Activated effector memory CD4-positive, alpha-beta T cell treated with Interleukin-2 at 50 U/mL for 16 hours (primary cell): ENCODE data around the gene FAU.

Experiments
- DNase-seq: peaks from one replicate; pipeline ENCODE4 v3.0.0-alpha.2; 2020

Gene FAU

DNA sequence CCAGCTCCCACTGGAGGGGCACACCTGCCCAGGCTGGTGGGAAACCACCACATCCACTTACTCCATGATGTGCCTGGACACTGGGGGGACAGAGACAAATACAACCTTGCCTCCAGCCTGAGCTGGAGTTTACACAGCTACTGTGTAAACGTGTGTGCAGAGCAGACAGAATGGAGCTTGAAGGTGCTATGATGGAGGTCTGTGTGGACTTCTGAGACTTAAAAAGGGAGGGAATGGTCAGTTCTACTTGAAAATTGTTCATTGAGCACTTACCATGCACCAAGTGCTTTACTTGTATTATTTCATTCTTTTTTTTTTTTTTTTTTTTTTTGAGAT lies 49.3 kb downstream of the FAU start:
- no peak for DNase-seq

DNA sequence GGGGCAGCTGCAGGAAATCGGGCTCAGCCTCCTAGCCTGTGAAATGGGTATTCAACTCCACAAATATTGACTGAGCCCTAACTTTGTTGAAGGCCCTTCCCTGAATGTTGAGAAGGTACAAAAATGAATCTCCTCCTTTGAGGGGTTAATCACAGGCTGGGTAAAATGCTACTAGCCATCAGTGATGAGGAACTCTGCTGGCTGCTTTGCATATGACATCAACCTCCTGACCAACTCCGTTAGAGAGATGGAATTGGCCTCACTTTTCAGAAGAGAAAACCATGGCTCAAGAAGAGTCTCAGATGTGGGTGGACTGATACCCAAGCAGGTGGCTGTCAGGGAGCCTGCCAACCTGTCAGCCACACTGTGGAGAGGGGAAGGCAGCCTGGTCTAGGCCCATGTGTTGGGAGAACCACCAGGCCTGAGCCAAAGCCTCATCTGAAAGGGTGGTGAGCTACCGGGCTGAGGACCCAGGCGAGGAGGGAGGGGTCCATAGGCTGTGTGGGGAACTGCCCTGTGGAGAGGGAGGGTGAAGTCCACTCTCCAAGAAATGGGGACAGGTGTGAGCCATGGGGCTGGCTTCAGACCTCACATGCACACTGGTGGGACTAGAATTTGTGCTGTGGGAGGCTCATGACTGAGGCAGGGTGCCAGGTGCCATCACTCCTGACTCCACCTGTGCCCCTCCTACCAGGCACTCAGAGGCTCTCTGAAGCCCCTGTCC lies 49.9 kb downstream of the FAU start:
- DNase-seq = no peak
